Measurements from ENCODE around the gene ADGRF4. TPM values are rescaled to one million over a fixed set of nuclear protein-coding genes. Genes with fewer than 3 reads are reported as not detected.

ADGRF4 gene
- not detected for total RNA-seq (2021; fragmentation: NEBNext Ultra II Directional; extraction: Animal tissue kit (Norgen Biotek cat#: 25700))
- long read RNA-seq: 0 reads

GRCh38 chr6:47698342-47698787, at the start of gene ADGRF4:
ADGRF4 (plus strand) TSS chr6:47698580; CDS start chr6:47707246, 8,666 bp downstream.
- H3K27ac Mint-ChIP-seq: peak within 1 kb of the TSS; percentile 34
- H3K4me3 Mint-ChIP-seq: peak within 1 kb of the TSS; percentile 16; the same call in 1 of the 2 replicates

GRCh38 chr6:47650553-47651432, 47.6 kb upstream of the ADGRF4 start:
- no peak overlapping the region for H3K27ac Mint-ChIP-seq
- no peaks in the 10 kb centered on the region for H3K9me3 Mint-ChIP-seq
- H3K4me1 Mint-ChIP-seq (ENCODE audit: low read depth): peaks cover 12% of the 10 kb centered on the region; the same call in 1 of the 2 replicates
- TF ChIP-seq CTCF (IDR thresholded peaks at IDR 0.05): no peak
- no peaks in the 10 kb centered on the region; the same call in 1 of the 2 replicates for H3K27me3 Mint-ChIP-seq (ENCODE audit: insufficient read depth)
- no peaks in the 10 kb centered on the region for H3K36me3 Mint-ChIP-seq (ENCODE audit: low read depth)
- DNase-seq: no peak
- H3K4me3 Mint-ChIP-seq: no peak overlapping the region

More at GRCh38 chr6:47698342-47698787, at the start of gene ADGRF4:
- Mint-ChIP-seq H3K9me3 (no peaks in the 10 kb centered on the region), H3K27me3 (ENCODE audit: insufficient read depth) (no peaks in the 10 kb centered on the region), H3K36me3 (ENCODE audit: low read depth) (no peaks in the 10 kb centered on the region), H3K4me1 (ENCODE audit: low read depth) (peaks cover 17% of the 10 kb centered on the region; the same call in 1 of the 2 replicates)
- TF ChIP-seq CTCF (IDR thresholded peaks at IDR 0.05): no peak
- peak; percentile 30 for DNase-seq

- no peak overlapping the region for H3K27ac Mint-ChIP-seq
- H3K27me3 Mint-ChIP-seq (ENCODE audit: insufficient read depth): no peaks in the 10 kb centered on the region; the same call in 1 of the 2 replicates
- H3K9me3 Mint-ChIP-seq: no peaks in the 10 kb centered on the region
- peaks cover 12% of the 10 kb centered on the region; the same call in 1 of the 2 replicates for H3K4me1 Mint-ChIP-seq (ENCODE audit: low read depth)
- DNase-seq: peak; percentile 38
- no peak overlapping the region for H3K4me3 Mint-ChIP-seq
- TF ChIP-seq CTCF (IDR thresholded peaks at IDR 0.05): no peak
- H3K36me3 Mint-ChIP-seq (ENCODE audit: low read depth): no peaks in the 10 kb centered on the region
These were observed 46.9 kb upstream of the ADGRF4 start for GRCh38 chr6:47651505-47651944.

- no peaks in the 10 kb centered on the region for H3K27me3 Mint-ChIP-seq (ENCODE audit: insufficient read depth)
- H3K4me1 Mint-ChIP-seq (ENCODE audit: low read depth): peaks cover 12% of the 10 kb centered on the region; the same call in 1 of the 2 replicates
- H3K4me3 Mint-ChIP-seq: no peak overlapping the region
- DNase-seq: no peak
- H3K27ac Mint-ChIP-seq: no peak overlapping the region
- H3K36me3 Mint-ChIP-seq (ENCODE audit: low read depth): no peaks in the 10 kb centered on the region
- H3K9me3 Mint-ChIP-seq: no peaks in the 10 kb centered on the region
- TF ChIP-seq CTCF (IDR thresholded peaks at IDR 0.05): no peak
These were observed 44.7 kb upstream of the ADGRF4 start for GRCh38 chr6:47653706-47654105.

GRCh38 chr6:47654255-47654654, 44.1 kb upstream of the ADGRF4 start:
- no peak for TF ChIP-seq CTCF (IDR thresholded peaks at IDR 0.05)
- H3K9me3 Mint-ChIP-seq: no peaks in the 10 kb centered on the region
- no peak for DNase-seq
- peaks cover 12% of the 10 kb centered on the region; the same call in 1 of the 2 replicates for H3K4me1 Mint-ChIP-seq (ENCODE audit: low read depth)
- H3K36me3 Mint-ChIP-seq (ENCODE audit: low read depth): no peaks in the 10 kb centered on the region
- H3K27me3 Mint-ChIP-seq (ENCODE audit: insufficient read depth): no peaks in the 10 kb centered on the region
- no peak overlapping the region for H3K4me3 Mint-ChIP-seq
- H3K27ac Mint-ChIP-seq: no peak overlapping the region
